Measurements from ENCODE around the gene GAPT.

GAPT gene

DNA sequence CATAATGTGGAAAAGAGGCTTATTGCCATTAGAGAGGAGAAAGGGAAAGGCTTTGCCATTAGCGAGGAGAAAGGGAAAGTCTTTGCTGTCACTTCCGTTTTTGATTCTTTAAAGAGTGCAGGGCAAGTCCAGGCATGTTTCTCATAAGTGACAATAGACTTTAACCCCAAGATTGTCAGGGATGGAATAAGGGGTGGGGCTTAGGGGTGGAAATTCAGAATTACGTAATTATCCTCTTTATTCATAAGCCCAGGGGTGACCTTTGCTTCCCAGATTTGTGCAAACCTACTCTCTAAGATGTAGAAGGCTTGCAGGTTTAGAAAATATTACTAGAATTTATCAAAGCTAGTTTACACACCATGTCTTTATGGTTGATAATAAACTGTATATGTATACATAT, 29.1 kb upstream of the GAPT start:
- DNase-seq = no peak

DNA sequence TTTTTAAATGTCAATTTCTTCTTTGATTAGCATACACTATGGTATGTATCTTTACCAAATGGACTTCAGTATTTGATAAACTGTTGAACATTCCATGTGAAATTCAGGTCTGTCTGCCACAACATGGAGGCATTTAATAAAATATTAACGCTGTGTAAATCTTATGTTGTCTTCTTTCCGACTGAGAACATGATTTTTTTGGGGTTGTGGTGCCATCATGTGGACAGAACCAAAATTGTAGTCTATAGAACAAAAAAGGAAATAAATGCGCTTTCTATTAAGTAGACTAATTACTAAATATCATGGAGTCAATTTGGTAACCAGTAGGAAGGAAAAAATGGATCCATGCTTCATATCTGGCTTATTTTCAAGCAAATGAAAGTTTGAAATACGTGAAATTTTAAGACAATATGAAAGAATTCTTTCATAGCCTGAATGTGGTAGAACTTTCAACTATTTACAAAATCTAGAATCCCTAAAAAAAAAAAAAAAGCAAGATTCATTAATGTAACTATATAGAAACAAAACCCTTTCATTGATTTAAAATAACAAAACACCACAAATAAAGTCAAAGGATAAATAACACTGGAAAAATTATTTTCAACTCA, 28.5 kb upstream of the GAPT start:
- no peak for DNase-seq

DNA sequence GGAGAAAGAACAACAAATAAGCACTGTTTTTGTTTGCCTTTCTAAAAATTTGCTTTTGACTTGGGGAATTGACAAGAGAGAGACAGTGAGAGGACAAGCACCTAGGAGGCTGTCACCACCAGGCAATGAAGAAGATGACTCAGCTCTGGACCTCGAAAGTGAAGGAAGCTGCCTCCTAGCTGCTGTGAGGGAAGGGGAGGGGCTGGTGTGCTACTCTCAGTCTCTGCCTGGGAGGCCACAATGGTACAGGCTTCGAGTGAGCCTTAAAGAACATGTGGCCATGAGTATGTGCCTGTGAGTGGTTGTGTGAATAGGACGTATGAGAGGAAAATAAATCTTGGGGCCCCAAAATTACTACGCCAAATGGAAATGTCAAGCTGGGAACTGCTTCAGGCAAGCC, 24.3 kb upstream of the GAPT start:
- no peak for DNase-seq

DNA sequence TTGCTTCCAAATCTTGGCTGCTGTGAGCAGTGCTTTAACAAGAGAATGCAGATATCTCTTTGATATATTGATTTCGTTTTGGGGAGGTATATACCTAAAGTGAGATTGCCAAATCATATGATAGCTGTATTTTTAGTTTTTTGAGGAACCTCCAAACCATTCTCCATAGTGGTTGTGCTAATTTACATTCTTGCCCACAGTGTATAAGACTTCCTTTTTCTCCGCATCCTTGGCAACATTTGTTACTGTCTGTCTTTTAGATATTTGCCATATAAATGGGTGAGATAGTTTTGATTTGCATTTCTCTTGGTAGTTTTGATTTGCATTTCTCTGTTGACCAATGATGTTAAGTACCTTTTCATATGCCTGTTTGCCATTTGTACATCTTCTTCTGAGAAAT, 21.3 kb upstream of the GAPT start:
- no peak for DNase-seq

DNA sequence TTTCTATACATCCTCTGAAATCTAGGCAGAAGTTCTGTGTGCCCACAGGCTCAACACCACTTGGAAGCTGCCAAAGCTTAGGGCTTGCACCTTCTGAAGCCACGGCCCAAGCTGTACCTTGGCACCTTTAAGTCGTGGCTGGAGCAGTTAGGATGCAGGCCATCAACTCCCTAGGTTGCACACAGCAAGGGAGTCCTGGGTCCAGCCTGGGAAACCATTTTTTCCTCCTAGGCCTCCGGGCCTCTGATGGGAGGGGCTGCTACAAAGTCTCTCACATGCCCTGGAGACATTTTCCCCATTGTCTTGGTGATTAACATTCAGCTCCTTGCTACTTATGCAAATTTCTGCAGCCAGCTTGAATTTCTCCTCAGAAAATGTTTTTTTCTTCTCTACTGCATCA, 15.8 kb upstream of the GAPT start:
- no peak for DNase-seq

DNA sequence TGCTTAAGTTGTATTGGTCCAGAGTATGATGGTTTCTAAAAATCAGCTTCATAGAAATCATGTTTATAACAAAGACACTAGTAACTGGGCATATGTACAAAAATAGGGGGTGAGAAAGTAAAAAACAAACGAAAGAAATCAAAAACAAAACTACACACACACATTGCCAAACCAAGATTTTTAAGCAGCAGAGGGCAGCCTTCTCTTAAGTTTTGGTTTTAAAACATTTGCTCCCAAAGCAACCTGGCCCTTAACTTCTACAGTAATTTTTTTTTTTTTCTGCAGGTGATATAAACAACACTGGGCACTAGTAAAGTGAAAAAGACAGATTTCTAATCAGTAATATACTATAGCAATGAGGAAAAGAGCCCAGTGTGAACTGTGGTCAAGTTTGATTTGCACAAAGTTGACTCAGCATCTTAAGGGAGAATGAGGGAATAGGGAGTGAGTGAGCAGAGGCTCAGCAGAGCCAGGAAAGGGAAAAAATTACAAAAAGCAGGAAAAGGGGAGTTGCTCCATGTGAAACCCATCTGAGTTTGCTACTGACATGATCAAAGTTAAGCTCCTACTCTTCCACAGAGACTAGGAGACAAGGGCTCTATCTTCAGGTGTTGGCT, 13.4 kb upstream of the GAPT start:
- no peak for DNase-seq

DNA sequence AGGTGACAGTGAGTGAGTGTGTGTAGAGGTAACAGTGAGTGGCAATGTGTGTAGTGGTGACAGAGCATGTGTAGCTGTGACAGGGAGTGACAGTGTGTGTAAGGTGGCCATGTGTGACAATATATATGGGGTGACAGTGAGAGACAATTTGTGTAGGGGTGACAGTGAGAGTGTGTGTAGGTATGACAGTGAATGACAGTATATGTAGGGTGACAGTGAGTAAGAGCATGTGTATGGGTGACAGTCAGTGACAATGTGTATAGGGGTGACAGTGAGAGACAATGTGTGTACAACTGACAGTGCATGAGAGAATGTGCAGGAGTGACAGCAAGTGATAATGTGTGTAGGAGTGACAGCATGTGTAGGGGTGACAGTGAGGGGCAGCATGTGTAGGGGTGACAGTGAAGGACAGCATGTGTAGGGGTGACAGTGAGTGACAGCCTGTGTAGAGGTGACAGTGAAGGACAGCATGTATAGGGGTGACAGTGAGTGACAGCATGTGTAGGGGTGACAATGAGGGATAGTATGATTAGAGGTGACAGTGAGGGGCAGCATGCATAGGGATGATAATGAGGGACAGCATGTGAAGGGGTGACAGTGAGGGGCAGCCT, 10.1 kb upstream of the GAPT start:
- DNase-seq = no peak

DNA sequence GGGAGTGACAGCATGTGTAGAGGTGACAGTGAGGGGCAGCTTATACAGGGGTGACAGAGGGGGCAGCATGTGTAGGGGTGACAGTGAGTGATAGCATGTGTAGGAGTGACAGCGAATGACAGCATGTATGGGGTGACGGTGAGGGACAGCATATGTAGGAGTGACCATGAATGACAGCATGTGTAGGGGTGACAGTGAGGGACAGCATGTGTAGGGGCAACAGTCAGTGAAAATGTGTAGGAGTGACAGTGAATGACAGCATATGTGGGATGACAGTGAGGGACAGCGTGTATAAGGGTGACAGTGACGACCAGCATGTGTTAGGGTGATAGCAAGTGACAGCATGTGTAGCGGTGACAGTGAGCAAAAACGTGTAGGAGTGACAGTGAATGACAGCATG, 9.4 kb upstream of the GAPT start:
- DNase-seq = no peak

DNA sequence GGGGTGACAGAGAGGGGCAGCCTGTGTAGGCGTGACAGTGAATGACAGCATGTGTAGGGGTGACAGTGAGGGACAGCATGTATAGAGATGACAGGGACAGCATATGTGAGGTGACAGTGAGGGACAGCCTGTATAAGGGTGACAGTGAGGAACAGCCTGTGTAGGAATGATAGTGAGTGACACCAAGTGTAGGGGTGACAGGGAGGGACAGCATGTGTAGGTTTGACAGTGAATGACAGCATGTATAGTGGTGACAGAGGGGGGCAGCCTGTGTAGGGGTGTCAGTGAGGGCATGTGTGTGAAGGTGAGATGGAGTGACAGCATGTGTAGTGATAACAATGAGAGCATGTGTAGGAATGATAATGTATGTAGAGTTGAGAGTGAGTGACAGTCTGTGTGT, 8.7 kb upstream of the GAPT start:
- no peak for DNase-seq

DNA sequence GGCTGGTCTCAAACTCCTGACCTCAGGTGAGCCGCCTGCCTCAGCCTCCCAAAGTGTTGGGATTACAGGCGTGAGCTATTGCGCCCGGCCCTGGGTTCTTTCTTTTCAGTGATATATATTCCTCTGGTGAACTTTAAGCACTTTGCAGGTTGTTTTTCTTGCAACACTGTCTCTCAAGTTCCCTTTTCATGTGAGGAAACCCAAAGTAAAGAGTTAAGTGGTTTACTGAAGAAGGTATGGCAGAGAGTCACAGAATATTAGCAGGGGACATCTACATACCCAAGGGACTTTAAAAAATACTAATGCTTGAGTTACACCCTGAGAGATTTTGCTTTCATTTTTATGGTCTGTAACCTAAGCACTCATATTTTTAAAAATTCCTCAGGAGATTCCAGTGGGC, 6.7 kb upstream of the GAPT start:
- no peak for DNase-seq

DNA sequence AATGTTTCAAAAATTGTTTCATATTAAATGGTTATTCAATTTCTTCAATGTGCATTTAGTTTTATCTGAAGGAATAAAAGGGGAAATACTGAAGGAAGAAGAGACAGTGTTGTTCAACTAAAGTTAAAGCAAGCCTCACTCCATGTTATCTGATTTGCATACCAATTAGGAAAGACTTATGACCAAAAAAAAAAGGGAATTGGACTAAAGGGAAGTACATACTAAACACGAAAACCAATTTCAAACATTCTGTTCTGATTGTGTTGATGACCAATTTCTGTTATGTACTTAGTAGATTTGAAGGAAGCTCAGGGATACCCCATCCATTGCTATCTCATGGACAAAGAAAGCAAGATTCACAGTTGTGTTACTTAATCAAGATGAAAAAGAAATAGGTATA, 4.9 kb upstream of the GAPT start:
- DNase-seq = no peak

DNA sequence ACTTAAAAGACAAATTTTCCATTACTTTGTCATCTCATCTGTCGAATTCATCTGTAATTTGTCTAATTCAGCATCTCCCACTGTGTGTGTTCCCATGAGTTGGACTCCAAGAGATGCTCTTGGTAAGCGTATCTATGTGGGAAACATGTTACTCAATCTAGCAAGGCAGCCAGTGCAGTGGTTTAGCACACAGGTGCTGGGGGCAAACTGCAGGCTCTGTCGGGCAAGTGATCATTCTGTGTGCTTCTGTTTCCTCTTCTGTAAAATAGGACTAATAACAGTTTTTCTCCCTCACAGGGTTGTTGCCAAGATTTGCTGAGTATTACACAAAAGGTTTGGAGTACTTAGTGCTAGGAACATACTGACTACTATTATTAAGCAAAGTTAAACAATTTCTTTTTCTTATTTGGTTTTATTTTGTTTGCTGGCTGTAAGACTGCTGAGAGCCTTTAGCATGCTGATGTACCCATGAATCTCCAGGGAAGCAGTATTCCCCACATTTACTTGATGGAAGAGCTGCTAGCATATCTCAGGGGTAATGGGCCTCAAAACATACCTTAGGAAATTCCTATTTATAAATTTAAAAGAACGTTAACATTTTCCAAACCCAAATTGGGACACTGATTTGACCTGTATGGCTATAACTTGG, 709 bp upstream of the GAPT start:
- DNase-seq = no peak

DNA sequence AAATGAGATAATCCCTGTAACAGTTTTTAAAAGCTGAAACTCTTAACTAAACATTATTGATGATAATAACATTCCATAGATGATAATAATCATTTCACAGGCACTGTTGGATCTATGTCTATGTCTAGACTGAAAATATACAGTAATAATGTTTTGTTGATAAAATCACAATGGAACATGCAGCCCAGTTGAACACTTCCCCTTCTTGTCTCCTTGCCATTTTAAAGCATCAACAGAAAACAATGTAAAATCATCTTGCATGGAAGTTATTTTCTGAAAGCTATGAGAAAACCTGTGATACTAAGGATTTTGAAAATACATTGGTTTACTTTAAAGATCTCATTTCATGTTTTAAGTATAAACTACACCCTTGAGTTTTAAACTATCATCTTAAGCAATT, 1.9 kb downstream of the GAPT start:
- no peak for DNase-seq

DNA sequence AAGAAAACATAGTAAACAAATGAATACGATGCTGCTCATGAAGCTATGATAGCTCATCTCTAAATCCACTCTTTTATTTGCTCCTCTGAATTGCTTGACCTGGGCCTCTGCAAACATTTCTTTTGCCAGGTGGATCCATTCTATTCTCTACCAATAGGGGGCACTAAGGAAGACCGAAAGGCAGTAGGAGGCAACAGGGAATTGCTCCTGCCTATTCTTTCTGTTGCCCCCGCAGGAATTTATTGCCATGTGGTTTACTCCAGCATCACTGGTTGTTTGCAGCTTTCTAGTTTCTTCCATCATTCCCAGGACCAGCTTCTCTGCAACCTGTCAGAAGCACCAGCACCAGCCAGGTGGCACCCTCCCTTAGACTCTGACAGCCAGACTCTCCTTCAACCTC, 5.3 kb downstream of the GAPT start:
- no peak for DNase-seq

DNA sequence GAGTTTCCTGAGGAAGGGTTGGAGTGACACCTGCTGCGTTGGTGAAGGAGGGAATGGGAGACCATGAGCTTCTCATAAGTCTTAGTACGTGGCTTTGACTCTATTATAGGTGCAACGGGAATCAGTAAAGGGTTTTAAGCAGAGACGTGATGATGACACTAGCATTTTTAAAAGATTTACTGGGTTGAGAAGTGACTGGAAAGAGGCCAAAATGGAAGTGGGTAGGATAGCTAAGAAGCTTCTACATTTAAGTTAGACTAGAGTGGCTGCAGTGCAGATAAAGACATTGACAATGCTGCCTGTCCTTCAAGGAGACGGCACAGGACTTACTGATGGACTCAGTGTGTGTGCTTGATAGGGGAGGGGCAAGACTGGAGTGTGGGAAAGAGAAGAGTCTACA, 6.2 kb downstream of the GAPT start:
- no peak for DNase-seq

DNA sequence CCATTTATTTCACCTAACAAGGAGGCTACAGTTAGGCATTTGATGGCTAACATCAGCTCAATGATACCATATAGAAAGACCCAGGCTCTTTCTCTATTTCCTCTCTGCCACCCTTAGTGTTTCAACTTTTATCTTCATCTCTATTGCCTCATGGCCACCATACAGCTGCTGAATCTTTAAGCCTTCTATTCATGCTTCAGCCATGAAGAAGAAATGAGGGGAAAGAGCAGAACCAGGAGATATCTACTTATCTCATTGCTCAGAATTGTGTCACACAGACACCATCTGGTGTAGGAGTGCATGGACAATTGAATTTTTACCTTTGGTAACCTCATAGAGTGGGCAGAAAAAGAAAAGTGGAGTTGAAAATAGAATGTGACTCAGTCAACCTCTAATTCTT, 6.7 kb downstream of the GAPT start:
- no peak for DNase-seq

DNA sequence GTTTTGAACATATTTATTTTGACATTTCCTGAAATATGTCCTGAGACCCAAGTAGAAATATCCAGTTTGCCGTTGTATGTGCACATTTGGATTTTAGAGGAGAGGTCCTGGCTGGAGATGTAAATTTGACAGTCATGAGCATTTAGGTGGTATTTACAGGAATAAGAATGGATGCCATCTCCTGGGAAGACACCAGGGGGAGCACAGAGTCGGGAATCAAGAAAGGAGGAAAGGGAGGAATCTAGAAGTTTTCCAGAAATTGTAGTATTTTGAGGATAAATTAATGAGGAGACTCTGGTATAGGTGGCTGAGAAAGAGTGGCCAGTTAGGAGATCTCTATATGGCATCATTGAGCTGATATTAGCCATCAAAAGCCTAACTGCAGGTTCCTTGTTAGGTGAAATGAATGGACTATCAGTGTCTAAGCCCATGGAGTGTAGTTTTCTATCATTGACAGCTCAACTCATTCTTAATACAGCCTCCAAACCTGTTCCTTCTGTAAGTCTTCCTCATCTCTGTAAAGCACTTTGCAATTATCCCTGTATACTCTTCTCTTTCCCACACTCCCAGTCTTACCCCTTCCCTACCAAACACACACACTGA, 7.2 kb downstream of the GAPT start:
- DNase-seq = no peak

DNA sequence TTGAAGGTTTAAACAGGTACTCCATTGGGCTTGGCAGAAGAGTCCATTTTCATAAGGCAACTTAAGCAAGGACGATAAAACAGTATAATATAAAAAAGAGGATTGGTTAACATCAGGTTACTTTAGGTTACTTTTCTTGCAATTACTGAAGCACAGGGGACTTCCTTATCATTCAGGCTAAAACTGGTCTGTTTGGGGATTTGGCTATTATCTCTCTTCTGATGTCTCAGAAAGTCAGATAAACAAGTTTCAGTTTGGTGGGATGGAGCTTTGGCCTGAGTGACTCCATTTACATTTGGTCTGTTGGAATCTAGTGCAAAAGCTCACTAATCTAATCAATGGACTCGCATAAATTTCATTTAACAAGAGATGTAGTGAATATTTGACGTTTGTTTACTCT, 8.0 kb downstream of the GAPT start:
- no peak for DNase-seq

DNA sequence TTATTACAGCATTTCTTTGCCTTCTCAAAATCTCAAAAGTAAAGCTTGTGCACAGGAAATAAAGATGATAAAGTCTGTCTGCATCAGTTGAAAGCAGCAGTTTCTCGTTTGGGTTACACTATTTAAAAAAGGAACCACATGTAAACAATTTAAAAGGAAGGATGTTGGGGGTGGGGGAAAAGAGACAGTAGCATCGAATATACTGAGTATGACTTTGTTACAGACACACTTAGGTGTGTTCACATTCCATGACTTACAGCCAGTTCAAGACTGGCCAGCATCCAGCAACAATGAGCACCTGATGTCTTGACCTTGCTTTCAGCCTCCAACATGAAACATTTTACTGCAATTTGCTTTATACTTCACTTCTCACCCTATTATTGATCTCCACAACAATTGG, 8.7 kb downstream of the GAPT start:
- no peak for DNase-seq

DNA sequence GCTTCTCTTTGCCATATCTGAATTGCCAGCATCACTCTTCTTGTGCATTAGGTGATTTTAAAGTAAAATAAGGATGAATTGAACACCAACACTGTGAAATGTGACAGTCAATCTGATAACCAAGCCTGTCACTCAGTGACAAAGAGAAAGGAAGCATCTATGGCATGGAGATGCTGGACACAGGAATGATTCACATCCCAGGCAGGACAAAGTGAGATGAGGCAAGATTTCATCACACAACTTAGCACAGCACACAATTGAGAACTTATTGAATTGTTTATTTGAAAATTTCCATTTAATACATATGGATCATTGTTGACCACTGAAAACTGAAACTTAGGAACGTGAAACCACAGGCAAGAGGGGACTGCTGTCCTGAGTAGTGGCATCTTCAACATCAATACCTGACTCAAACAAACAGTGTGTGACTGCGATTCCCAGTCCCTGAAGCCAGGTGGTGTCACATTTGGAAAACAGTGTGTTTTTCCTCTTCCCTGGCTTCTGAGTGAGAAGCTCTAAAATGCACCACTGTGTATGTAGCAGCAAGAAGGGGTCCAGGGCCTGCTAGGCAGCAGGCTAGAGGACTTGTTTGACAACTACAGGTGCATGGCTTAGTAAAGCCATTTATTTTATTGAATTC, 10.7 kb downstream of the GAPT start:
- DNase-seq = no peak

DNA sequence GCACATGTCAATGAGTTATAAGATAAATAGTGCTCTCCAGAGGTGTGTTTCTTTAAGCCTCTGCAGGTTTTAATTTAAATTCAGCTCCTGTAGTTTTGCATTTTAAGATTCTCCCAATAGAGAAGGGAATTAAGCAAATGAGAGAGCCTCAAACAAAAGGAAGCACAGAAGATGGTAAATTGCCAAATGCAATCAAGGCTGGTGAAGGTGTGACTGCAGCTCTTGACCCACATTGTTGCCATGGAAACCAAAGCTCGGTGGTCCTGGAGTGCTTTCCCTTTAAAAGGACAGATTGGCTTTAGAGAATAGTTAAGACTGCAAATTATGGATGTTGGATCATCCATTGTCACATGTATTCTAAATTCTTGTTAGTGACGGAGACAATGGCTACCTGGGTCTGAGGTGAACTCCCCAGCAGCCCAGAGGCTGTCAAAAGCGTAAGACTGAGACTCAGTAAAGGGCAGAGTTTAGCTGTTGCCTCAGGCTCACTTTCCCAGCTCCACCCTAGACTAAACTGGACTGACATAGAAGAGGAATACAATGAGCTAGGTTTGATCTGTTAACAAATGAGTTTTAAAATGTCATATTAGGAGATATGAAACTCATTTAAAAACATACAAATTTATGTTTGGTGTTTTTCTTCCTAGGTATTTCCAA, 12.3 kb downstream of the GAPT start:
- DNase-seq = no peak

DNA sequence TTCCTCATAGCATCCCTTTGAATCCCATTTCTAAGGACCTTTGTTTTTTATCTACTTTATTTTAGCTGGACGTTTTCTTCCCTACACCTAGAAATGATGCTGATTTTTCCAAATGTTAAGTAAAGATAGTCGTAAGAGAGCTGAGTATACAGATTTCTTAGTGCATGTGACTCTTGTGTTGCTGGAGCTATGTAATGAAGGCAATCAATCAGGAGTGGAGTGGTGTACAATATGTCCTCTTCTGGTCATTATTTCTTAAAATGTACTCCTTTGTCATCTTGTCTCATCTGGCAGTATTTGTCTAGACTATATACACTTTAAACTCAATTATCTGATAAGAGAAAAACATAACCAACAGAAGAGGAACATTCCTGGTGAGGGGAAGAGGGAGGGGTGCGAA, 13.5 kb downstream of the GAPT start:
- DNase-seq = no peak

DNA sequence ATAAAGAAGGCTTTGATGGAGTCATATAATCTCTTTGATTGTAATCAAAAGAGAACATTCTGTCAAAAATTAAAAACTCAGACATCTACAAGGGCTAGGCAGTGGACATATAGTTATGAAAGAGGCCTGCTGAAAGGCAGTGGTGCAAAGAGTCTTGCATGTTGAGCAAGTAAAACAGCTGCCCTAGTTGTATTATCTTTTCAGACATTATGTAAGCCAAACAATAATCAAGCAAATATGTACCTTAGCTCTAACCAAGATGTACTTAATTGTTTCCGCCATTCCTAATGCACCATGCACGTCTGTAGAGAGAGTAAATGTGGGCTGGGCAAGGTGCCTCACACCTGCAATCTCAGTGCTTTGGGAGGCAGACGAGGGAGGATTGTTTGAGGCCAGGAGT, 14.3 kb downstream of the GAPT start:
- no peak for DNase-seq
